HEK293 (cell line): ENCODE data around the gene ACSM2B.
"Not testable (repeated sequence)": the region's sequence is repeated elsewhere in the genome, so short reads cannot be mapped to it uniquely, and the experiment has no call there.

Source experiments
- ZIC2 ChIP-seq: fragments of 450-650 bp; formaldehyde crosslinking; IDR thresholded peaks from 2 replicates; pipeline ENCODE4 v1.5.1; 2016; ENCODE audit warnings: missing biosample characterization, missing genetic modification characterization
- ZNF112 ChIP-seq: fragments of 450-650 bp; formaldehyde crosslinking; IDR thresholded peaks from 2 replicates; pipeline ENCODE4 v1.5.0; 2017; ENCODE audit warnings: missing biosample characterization, missing genetic modification characterization

- TF ChIP-seq ZNF112, ZIC2: not testable (repeated sequence)
Measured at GRCh38 chr16:20595068-20595467, 18.9 kb upstream of the ACSM2B start.
